Hepatocyte (in vitro differentiated cells): ENCODE data around the gene IRX4. TPM values are rescaled to one million over a fixed set of nuclear protein-coding genes. Genes with fewer than 3 reads are reported as not detected.

Experiments
- DNase-seq: peaks from one replicate; pipeline ENCODE4 v3.0.0-alpha.2; 2016; ENCODE audit warnings: low spot score
- H2AFZ ChIP-seq: fragments of 200-600 bp; sonication (generic); 2 replicates; pipeline ENCODE4 v1.6.0; 2016; ENCODE audit warnings: antibody characterized with exemption, mild to moderate bottlenecking
- H3K27ac ChIP-seq: fragments of 200-600 bp; sonication (generic); 2 replicates; pipeline ENCODE4 v1.5.1; 2016; ENCODE audit warnings: mild to moderate bottlenecking
- H3K27me3 ChIP-seq: fragments of 200-600 bp; sonication (generic); 2 replicates; pipeline ENCODE4 v1.6.1; 2016
- H3K36me3 ChIP-seq: fragments of 200-600 bp; sonication (generic); replicated peaks from 2 replicates; pipeline ENCODE4 v1.5.1; 2016; ENCODE audit warnings: low read depth; ENCODE audit not compliant: insufficient read depth
- H3K4me1 ChIP-seq: fragments of 200-600 bp; sonication (generic); 2 replicates; pipeline ENCODE4 v1.5.1; 2016; ENCODE audit warnings: mild to moderate bottlenecking, moderate library complexity; ENCODE audit not compliant: insufficient read depth
- H3K4me2 ChIP-seq: fragments of 200-600 bp; sonication (generic); 2 replicates; pipeline ENCODE4 v1.6.0; 2016
- H3K4me3 ChIP-seq: fragments of 200-600 bp; sonication (generic); 2 replicates; pipeline ENCODE4 v1.5.1; 2016; ENCODE audit warnings: mild to moderate bottlenecking
- H3K79me2 ChIP-seq: fragments of 200-600 bp; sonication (generic); 2 replicates; pipeline ENCODE4 v1.6.0; 2017; ENCODE audit warnings: mild to moderate bottlenecking
- H3K9me2 ChIP-seq: fragments of 200-600 bp; sonication (generic); replicated peaks from 2 replicates; pipeline ENCODE4 v1.6.0; 2017; ENCODE audit warnings: mild to moderate bottlenecking; ENCODE audit not compliant: insufficient read depth
- H3K9me3 ChIP-seq: fragments of 200-600 bp; sonication (generic); 2 replicates; pipeline ENCODE4 v1.5.1; 2016; ENCODE audit warnings: low read depth, mild to moderate bottlenecking
- H4K20me1 ChIP-seq: fragments of 200-600 bp; sonication (generic); 2 replicates; pipeline ENCODE4 v1.6.0; 2016; ENCODE audit warnings: mild to moderate bottlenecking; ENCODE audit not compliant: insufficient read depth, poor library complexity, severe bottlenecking
- EZH2 ChIP-seq: fragments of 200-600 bp; sonication (generic); IDR thresholded peaks from 2 replicates; pipeline ENCODE4 v1.6.1; 2016; ENCODE audit warnings: antibody characterized with exemption, mild to moderate bottlenecking, borderline replicate concordance
- EZH2phosphoT487 ChIP-seq: fragments of 200-600 bp; sonication (generic); IDR thresholded peaks from one replicate; pipeline ENCODE4 v1.6.1; 2018; ENCODE audit warnings: antibody characterized with exemption, mild to moderate bottlenecking, low read depth, moderate library complexity; ENCODE audit not compliant: unreplicated experiment, severe bottlenecking
- WGBS: methylation state at CpG from one replicate; pipeline ENCODE4 v1.1.6; 2016; ENCODE audit warnings: low lambda C conversion rate; ENCODE audit errors: missing lambda C conversion rate; 5-methylcytosine and 5-hydroxymethylcytosine counted together
- polyA plus RNA-seq: library from polyadenylated mRNA; unstranded; fragments of >200 nt; fragmentation: Nextera tagmentation; extraction: Ambion mirVana; gene quantifications from 2 replicates; pipeline ENCODE4 v1.2.1, GENCODE V29; 2016
- total RNA-seq: library from RNA; depleted of rRNA; stranded (reverse); fragments of >200 nt; gene quantifications from 2 replicates; pipeline ENCODE4 v1.2.3, GENCODE V29; 2014
- TF ChIP-seq, protein P1 (sequence below): fragments of 200-600 bp; sonication (generic); IDR thresholded peaks from 2 replicates; pipeline ENCODE4 v1.5.1; 2016; ENCODE audit warnings: antibody characterized with exemption, mild to moderate bottlenecking; ENCODE audit not compliant: poor library complexity

Gene IRX4
- total and polyA plus RNA-seq, 2 experiments from 2014 or later = not detected

DNA sequence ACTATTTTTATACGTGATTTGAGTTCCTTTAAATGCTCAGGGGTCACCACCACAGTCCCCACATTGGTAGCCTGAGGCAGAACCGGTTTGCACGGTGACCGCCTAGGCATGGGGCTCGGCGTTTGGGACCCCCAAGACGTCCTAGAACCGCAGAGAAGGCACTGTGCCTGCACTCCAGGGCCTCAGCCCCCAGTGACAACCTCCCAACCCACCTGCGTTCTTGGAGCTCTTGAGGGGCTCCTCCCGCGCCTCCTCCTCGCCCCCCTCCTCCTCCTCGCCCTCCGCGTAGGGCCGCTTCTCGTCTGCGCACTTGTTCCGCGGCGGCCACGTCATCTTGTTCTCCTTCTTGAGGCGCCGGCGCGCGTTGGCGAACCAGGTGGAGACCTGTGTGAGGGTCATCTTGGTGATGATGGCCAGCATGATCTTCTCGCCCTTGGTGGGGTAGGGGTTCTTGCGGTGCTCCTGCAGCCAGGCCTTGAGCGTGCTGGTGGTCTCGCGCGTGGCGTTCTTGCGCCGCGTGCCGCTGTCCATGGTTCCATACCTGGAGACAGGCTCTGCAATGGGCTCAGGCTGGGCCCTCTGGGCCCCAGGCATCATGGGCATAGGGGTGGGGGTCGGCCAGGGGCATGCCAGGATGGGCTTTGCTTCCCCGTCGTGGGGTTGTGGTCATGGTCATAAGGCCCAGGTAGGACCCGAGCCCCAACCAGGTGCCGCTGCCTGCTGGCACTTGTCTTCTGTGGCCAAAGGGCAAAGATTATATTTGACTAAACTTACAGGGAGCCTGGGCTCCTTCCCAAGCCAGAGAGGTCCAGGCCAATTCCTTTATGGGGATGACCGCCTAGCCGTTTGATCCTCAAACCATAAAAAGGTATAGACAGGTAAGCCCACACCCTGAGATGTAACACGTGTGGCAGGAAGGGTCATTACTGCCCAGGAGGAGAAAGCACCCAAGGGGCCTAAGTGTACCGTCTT, 3.1 kb downstream of the IRX4 start:
- no peak for DNase-seq
- no peaks in the 10 kb centered on the region for H3K79me2 ChIP-seq

DNA sequence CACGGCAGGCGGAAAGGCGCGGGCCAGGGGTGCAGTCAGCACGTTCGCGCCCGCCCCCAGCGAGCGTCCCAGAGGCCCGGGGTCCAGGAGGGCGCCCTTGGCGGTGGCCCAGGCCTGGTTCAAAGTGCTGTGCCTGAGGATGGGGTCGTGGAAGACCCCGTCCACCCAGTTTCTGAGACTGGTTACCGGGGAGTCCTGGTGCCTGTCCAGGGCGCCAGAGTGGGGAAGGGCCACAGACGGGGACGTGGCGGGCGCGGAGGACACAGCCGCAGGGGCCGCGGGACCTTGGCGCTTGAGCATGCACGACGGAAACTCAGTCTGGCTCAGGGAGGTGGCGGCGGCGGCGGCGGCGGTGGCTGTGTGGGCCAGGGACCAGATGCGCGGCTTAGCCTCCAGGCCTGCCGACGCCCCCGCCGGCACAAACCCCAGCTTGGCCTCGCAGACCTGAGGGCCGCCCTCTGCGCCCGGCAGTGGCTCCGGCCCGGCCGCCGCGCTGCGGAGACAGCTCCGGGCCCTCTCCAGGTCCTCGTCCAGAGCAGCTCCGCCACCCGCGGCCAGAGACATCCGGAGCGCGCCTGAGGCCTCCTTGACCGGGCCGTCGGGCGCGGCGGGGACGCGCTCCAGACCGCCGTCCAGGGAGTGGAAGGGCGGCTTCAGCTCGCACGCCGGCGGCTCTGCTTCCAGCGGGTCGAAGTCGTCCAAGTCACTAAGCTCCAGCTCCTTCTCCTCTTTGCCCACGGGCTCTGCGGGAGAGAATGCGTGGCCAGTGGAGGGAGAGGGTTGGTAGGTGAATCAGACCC, 4.5 kb downstream of the IRX4 start:
- Histone ChIP-seq H3K27ac (no peak overlapping the region), H4K20me1 (no peaks in the 10 kb centered on the region), H3K4me3 (no peak overlapping the region), H3K4me1 (peaks cover 19% of the 10 kb centered on the region), H3K9me2 (no peaks in the 10 kb centered on the region), H2AFZ (no peak overlapping the region), H3K27me3 (peaks cover 96% of the 10 kb centered on the region), H3K79me2 (no peaks in the 10 kb centered on the region), H3K9me3 (no peaks in the 10 kb centered on the region), H3K36me3 (no peaks in the 10 kb centered on the region), H3K4me2 (no peak overlapping the region)
- TF ChIP-seq, protein P1, sequence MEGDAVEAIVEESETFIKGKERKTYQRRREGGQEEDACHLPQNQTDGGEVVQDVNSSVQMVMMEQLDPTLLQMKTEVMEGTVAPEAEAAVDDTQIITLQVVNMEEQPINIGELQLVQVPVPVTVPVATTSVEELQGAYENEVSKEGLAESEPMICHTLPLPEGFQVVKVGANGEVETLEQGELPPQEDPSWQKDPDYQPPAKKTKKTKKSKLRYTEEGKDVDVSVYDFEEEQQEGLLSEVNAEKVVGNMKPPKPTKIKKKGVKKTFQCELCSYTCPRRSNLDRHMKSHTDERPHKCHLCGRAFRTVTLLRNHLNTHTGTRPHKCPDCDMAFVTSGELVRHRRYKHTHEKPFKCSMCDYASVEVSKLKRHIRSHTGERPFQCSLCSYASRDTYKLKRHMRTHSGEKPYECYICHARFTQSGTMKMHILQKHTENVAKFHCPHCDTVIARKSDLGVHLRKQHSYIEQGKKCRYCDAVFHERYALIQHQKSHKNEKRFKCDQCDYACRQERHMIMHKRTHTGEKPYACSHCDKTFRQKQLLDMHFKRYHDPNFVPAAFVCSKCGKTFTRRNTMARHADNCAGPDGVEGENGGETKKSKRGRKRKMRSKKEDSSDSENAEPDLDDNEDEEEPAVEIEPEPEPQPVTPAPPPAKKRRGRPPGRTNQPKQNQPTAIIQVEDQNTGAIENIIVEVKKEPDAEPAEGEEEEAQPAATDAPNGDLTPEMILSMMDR = no peak
- peak; percentile 30 for TF ChIP-seq EZH2
- DNase-seq = no peak
- 6% methylated on average over 66 of the region's 79 CpGs for WGBS

More for the DNA sequence above, 3.1 kb downstream of the IRX4 start:
- Histone ChIP-seq H3K27me3 (peaks cover 98% of the 10 kb centered on the region), H3K36me3 (no peaks in the 10 kb centered on the region), H3K27ac (no peak overlapping the region), H3K9me2 (no peaks in the 10 kb centered on the region), H3K9me3 (no peaks in the 10 kb centered on the region), H3K4me3 (no peak overlapping the region), H3K4me2 (no peak overlapping the region), H3K4me1 (peaks cover 25% of the 10 kb centered on the region), H4K20me1 (peaks cover 2% of the 10 kb centered on the region), H2AFZ (no peak overlapping the region)
- TF ChIP-seq, protein P1 = no peak
- TF ChIP-seq EZH2phosphoT487 = no peak
- no peak for TF ChIP-seq EZH2
- 52% methylated on average over 40 of the region's 48 CpGs for WGBS

DNA sequence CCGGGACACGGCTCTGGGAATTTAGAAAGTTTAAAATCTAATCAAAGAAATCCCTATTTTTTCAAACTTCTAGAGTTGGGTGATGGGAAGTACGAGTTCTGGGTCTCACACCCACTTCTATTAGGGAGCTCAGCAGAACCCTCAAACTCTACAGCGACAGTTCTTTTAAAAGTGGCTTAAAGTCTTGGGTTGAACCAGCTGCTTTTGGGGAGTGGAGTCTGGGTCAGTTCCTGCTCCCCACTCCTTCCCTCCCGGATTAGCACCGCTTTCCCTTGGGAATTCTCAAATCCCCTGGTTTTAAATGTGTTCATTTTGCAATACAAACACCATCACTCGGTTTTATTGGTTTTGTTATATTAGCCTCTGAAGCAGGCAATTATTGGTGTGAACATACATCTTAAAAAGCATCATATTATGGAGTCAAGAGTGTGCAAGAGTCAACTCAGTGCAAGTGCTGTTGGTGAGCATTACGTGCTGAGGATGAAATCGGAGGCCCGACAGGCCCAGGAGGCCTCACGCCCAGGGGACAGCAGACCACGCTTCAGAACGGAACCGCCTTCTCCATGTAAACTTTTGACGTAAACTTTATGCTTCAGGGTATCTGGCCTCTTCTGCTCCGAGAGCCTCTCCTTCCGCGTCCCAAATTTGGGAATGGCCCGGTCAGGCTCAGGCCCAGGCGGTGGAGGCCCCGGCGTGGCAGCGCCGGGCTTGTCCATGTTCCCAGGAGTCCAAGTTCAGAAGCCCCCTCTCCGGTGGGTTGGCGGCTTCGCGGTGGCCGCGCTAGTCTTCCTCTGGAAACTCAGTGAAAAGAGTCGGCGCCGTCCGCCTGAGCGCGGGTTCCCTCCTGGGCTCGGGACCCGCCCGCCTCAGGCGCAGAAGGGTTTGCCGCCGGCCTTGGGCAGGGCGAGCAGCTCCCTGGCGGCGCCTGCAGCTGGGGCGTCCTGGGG, 5.3 kb downstream of the IRX4 start:
- no peak overlapping the region for H2AFZ ChIP-seq
- H3K79me2 ChIP-seq = no peaks in the 10 kb centered on the region
- H3K36me3 ChIP-seq = no peaks in the 10 kb centered on the region
- H3K4me2 ChIP-seq = no peak overlapping the region
- peaks cover 11% of the 10 kb centered on the region for H3K4me1 ChIP-seq
- H3K27me3 ChIP-seq = peaks cover 96% of the 10 kb centered on the region
- no peaks in the 10 kb centered on the region for H3K9me2 ChIP-seq
- TF ChIP-seq EZH2phosphoT487 = peak; percentile 39
- TF ChIP-seq, protein P1 = no peak
- TF ChIP-seq EZH2 = peak; percentile 27
- no peaks in the 10 kb centered on the region for H4K20me1 ChIP-seq
- no peak overlapping the region for H3K4me3 ChIP-seq
- no peak overlapping the region for H3K27ac ChIP-seq
- no peaks in the 10 kb centered on the region for H3K9me3 ChIP-seq
- 8% methylated on average over 46 of the region's 46 CpGs for WGBS
- DNase-seq = peak; percentile 35
